ENCODE results near the gene CDKAL1. TPM values are rescaled to one million over a fixed set of nuclear protein-coding genes. Genes with fewer than 3 reads are reported as not detected.

Gene CDKAL1
- total and polyA plus RNA-seq, 8 donors = 3.4 to 36.7 (median 10.4) TPM

GRCh38 chr6:20955751-20956150 lies 421.5 kb downstream of the CDKAL1 start:
- Histone ChIP-seq H3K4me3 (no peak overlapping the region), H3K27ac (no peak overlapping the region), H3K9me3 (no peaks in the 10 kb centered on the region), H3K4me1 (peaks cover 0 to 6% (median 0%) of the 10 kb centered on the region in 4 donors), H3K36me3 (peaks cover 5 to 15% (median 11%) of the 10 kb centered on the region in 4 donors), H3K27me3 (no peaks in the 10 kb centered on the region)
- DNase-seq = no peak
- no peak for TF ChIP-seq POLR2A (IDR thresholded peaks at IDR 0.05)
- TF ChIP-seq CTCF (IDR thresholded peaks at IDR 0.05) = no peak
- no peak for TF ChIP-seq EP300 (IDR thresholded peaks at IDR 0.05)
- no peak for TF ChIP-seq POLR2AphosphoS5 (IDR thresholded peaks at IDR 0.05)
- 89 to 95% (median 92%) methylated on average over 4 of the region's 4 CpGs for WGBS, 5 donors
- intact Hi-C loops (cut with DNase I; ENCODE audit: low total_unique reads) = no loop called here

DNA sequence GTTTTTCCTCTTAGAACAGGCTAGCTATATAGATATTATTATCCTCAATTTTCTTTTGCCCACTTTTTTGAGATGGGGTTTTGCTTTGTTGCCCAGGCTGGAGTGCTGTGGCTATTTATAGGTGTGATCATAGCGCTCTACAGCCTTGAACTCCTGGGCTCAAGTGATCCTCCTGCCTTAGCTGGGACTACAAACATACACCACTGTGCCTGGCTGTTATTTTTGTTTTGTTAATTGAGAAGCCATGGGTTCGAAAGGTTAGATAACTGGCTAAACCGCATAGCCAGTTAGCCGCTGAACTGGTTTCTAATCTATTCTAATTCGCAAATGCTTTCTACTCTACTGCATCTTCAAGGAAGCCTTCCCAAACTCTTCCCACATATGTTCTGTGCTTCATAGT lies 425.8 kb downstream of the CDKAL1 start:
- Histone ChIP-seq H3K36me3 (peaks cover 5 to 19% (median 11%) of the 10 kb centered on the region in 4 donors), H3K27me3 (no peaks in the 10 kb centered on the region), H3K27ac (no peak overlapping the region), H3K9me3 (no peaks in the 10 kb centered on the region), H3K4me1 (no peaks in the 10 kb centered on the region), H3K4me3 (no peak overlapping the region)
- no peak for TF ChIP-seq POLR2A (IDR thresholded peaks at IDR 0.05)
- TF ChIP-seq EP300 (IDR thresholded peaks at IDR 0.05) = no peak
- no peak for TF ChIP-seq CTCF (IDR thresholded peaks at IDR 0.05)
- no peak for TF ChIP-seq POLR2AphosphoS5 (IDR thresholded peaks at IDR 0.05)
- 63 to 92% (median 83%) methylated on average over 5 of the region's 5 CpGs for WGBS, 5 donors
- intact Hi-C loops (cut with DNase I; ENCODE audit: low total_unique reads) = no loop called here
- DNase-seq = no peak

DNA sequence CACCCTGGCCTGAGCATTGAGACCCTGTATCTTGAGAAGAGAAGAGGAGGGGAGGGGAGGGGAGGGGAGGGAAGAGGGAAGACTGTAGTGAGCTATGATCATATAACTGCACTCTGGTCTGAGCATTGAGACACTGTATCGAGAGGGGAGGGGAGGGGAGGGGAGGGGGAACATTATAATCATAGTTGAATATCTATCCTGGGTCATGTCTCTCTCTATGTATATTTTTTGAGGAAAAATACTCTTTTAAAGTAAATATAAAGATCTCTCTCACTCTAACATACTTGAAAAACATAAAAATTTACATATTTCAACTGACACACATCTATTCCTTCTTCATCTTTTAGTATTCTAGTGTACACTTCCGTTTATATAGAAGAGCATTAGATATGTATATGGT lies 431.0 kb downstream of the CDKAL1 start:
- DNase-seq = no peak
- WGBS, 5 donors = 78 to 87% (median 83%) methylated on average over 2 of the region's 2 CpGs

GRCh38 chr6:20965915-20966314 lies 431.7 kb downstream of the CDKAL1 start:
- Histone ChIP-seq H3K9me3 (peaks cover 0 to 15% (median 6%) of the 10 kb centered on the region in 4 donors), H3K27me3 (no peaks in the 10 kb centered on the region), H3K36me3 (peaks cover 0 to 4% (median 0%) of the 10 kb centered on the region in 4 donors), H3K4me3 (no peak overlapping the region), H3K27ac (no peak overlapping the region), H3K4me1 (no peaks in the 10 kb centered on the region)
- 83 to 91% (median 91%) methylated on average over 5 of the region's 5 CpGs for WGBS, 5 donors
- intact Hi-C loops (cut with DNase I; ENCODE audit: low total_unique reads) = no loop called here
- no peak for DNase-seq
- TF ChIP-seq EP300 (IDR thresholded peaks at IDR 0.05) = no peak
- no peak for TF ChIP-seq POLR2AphosphoS5 (IDR thresholded peaks at IDR 0.05)
- no peak for TF ChIP-seq POLR2A (IDR thresholded peaks at IDR 0.05)
- no peak for TF ChIP-seq CTCF (IDR thresholded peaks at IDR 0.05)

More for the DNA sequence above, 431.0 kb downstream of the CDKAL1 start:
- H3K36me3 ChIP-seq = peaks cover 0 to 4% (median 0%) of the 10 kb centered on the region in 4 donors
- H3K27me3 ChIP-seq = no peaks in the 10 kb centered on the region
- H3K4me3 ChIP-seq = no peak overlapping the region
- H3K4me1 ChIP-seq = no peaks in the 10 kb centered on the region
- TF ChIP-seq EP300 (IDR thresholded peaks at IDR 0.05) = no peak
- no peak for TF ChIP-seq POLR2AphosphoS5 (IDR thresholded peaks at IDR 0.05)
- TF ChIP-seq POLR2A (IDR thresholded peaks at IDR 0.05) = no peak
- no peak for TF ChIP-seq CTCF (IDR thresholded peaks at IDR 0.05)
- intact Hi-C loops (cut with DNase I; ENCODE audit: low total_unique reads) = no loop called here
- H3K9me3 ChIP-seq = peaks cover 0 to 15% (median 6%) of the 10 kb centered on the region in 4 donors
- no peak overlapping the region for H3K27ac ChIP-seq
